HT1080 (cell line): Measurements from ENCODE around the gene ANXA9. TPM values are rescaled to one million over a fixed set of nuclear protein-coding genes. Genes with fewer than 3 reads are reported as not detected.
A peak's percentile ranks its signal among the peaks of the same experiment; 100 is the strongest.

Source experiments
- DNase-seq: peaks from one replicate; pipeline ENCODE4 v3.0.0-alpha.2; 2015; ENCODE audit warnings: low read depth
- polyA plus RNA-seq, 2 experiments: library from polyadenylated mRNA; depleted of rRNA; stranded (reverse); fragments of >200 nt; gene quantifications; 2 replicates each; pipeline ENCODE4 v1.2.3, GENCODE V29; 2015
- total RNA-seq: library from RNA; depleted of rRNA; stranded (reverse); fragments of >200 nt; shearing (Covaris generic); gene quantifications from 2 replicates; pipeline ENCODE4 v1.2.3, GENCODE V29; 2014; rRNA removed

The ANXA9 gene, protein sequence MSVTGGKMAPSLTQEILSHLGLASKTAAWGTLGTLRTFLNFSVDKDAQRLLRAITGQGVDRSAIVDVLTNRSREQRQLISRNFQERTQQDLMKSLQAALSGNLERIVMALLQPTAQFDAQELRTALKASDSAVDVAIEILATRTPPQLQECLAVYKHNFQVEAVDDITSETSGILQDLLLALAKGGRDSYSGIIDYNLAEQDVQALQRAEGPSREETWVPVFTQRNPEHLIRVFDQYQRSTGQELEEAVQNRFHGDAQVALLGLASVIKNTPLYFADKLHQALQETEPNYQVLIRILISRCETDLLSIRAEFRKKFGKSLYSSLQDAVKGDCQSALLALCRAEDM
- total RNA-seq, result 0.55 and 0.63 TPM in 2 replicates
- 0.40 and 0.52 TPM in 2 replicates for polyA plus RNA-seq (2015; cell fraction: cytosol; rRNA removed)
- polyA plus RNA-seq (2015; cell fraction: nucleus; rRNA removed), result 1.3 and 1.4 TPM in 2 replicates

DNA sequence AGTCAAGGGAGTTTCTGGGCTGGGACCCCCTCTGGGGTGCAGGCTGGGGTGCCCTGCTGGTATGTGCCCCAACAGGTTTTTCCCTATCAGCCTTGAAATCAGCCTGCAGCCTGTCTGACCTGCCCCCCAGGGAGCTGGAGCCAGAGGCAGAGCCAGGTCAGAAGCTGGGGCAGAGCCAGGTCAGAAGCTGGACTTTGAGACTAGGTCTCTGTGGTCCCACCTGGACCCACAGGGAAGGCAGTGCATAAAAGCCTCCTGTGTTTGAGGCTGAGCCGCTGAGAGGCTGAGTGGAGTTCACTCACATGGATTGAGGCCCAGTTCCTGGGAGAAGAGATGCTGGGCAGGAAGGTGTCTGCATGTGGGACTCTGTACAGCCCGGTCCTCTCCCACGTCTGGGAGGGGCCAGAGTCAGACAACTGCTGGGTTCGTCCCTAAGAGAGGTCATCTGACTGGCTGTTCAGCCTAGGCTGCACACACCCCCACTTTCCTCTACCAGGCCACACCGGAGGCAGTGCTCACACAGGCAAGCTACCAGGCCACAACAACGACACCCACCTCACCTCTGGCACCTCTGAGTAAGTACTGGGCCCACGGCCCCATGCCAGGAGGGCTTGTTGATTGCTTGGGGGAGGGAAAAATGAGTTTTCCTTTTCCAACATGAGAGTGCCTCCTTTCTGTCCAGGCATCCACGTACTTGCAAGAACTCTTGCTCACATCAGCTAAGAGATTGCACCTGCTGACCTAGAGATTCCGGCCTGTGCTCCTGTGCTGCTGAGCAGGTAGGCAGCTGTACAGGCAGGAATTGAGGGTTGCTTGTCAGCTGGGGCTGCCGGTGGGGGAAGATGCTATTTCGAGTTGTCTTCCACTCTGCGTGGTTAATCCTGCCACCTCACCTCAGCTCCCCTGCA lies at the start of gene ANXA9:
Gene ANXA9, plus strand, starts transcription at position 488 of the 908 bp plus-strand sequence. CDS start 814 bp downstream, outside the sequence.
- DNase-seq, result peak; percentile 31

DNA sequence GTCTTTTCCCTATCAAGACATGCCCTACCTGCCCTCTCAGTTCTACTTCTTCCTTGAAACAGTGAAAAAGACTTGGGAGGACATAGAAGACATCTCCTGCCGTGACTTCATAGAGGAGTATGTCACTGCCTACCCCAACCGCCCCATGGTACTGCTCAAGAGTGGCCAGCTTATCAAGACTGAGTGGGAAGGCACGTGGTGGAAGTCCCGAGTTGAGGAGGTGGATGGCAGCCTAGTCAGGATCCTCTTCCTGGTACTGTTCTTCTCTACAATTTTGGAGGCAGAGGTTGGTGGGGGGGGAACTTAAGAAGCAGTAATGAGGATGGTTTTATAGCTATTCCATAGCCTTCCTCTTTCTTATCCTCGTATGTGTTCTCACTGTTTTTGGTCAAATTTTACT lies 37.2 kb upstream of the ANXA9 start:
- no peak for DNase-seq

DNA sequence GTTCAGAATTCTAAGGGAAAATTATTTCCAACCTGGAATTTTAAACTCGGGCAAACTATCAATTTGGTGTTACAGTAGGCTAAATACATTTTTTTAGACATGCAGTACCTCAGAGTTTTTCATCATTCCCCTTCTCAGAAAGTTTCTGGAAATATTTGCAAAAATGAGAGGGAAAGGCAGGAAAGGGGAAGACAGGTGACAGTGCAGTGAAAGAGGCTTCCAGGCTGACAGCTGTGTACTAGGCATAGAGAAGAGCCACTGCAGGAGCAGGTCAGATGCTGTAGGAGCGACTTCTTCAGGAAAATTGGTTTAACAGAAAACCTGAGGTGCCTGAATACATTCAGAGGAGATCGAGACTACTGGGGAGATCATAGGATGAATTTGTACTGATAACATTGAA lies 27.4 kb upstream of the ANXA9 start:
- DNase-seq, result no peak

DNA sequence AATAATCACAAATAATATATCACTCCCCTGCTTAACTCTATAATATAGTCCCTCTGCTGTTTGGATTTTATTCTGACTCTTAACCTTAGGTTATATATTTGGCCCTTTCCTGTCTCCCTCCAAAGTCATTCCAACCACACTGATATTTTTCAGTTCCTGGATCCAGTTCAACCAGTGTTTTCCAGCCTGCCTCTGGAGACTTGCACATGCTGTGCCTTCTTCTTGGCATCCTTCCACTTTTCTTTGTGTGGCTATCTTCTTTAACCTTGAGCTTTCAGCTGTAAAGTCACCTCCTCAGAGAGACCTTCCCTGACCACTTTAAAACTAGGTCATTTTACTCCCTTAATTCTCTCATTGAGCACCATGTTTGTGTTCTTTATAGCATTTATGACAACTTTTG lies 26.8 kb upstream of the ANXA9 start:
- no peak for DNase-seq

DNA sequence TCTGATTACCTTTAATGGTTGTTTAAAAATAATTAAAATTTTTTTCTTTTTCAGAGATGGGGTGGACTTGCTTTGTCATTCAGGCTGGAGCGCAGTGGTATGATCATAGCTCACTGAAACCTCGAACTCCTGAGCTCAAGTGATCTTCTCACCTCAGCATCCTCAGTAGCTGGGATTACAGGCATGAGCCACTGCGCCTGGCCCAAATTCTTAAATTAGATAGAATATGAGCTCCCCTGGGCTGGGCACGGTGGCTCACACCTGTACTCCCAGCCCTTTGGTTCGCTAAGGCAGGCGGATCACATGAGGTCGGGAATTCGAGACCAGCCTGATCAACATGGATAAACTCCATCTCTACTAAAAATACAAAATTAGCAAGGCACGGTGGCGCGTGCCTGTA lies 24.4 kb upstream of the ANXA9 start:
- DNase-seq, result no peak

DNA sequence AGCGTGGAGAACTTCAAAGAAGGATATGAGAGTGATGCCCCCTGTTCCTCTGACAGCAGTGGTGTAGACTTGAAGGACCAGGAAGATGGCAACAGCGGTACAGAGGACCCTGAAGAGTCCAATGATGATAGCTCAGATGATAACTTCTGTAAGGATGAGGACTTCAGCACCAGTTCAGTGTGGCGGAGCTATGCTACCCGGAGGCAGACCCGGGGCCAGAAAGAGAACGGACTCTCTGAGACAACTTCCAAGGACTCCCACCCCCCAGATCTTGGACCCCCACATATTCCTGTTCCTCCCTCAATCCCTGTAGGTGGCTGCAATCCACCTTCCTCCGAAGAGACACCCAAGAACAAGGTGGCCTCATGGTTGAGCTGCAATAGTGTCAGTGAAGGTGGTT lies 21.4 kb upstream of the ANXA9 start:
- DNase-seq, result no peak

DNA sequence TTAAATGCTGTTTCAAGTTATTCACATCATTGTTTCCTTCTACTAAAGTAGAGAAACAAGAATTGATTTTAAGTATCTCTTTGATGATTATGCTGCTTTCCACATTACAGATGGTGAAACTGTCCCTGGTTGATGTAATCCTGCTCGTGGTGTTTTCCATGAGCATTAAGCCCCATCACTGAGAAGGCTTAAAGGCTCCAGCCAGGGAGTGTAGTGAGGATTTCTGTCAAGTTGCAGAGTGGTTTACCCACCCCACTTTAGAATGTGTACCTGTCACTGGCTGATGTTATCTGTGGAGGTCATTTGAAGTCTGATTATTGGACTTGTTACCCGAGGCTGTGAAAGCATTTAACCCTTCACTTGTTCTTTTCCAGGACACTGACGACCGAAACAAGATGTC lies 20.3 kb upstream of the ANXA9 start:
- DNase-seq, result no peak

DNA sequence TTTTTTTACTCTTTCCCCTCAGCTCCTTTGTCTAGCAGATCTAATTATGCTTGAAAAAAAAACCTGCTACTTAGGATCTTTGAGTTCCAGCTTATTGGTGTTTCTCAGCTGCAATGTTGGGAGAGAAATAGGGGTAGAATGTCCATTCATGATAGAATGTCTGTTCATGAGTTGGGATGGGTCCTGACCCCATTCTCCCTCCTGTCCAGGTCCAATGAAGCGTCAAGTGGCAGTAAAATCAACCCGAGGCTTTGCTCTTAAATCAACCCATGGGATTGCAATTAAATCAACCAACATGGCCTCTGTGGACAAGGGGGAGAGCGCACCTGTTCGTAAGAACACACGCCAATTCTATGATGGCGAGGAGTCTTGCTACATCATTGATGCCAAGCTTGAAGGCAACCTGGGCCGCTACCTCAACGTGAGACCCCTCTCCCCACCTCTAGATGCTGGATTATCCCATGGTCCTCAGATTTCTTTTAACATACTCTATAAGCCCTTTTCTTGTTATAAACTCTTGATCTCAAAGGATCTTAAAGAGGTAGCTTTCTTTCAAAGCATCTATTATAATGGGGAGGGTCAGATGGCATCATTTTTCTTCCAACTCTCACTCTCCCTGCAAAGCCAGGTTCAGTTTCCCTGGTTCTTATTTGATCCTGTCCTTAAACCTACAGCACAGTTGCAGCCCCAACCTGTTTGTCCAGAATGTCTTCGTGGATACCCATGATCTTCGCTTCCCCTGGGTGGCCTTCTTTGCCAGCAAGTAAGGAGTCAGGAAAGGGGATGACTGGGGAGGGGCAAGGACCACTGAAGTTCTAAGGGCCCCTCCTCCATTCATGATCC lies 18.6 kb upstream of the ANXA9 start:
- DNase-seq, result no peak

DNA sequence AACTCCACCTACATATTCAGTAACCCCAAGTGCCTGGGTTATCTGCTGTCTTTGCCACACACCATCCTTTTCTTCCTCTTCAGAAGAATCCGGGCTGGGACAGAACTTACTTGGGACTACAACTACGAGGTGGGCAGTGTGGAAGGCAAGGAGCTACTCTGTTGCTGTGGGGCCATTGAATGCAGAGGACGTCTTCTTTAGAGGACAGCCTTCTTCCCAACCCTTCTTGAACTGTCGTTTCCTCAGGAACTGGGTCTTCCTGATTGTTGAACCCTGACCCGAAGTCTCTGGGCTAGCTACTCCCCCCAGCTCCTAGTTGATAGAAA lies 18.0 kb upstream of the ANXA9 start:
- no peak for DNase-seq

DNA sequence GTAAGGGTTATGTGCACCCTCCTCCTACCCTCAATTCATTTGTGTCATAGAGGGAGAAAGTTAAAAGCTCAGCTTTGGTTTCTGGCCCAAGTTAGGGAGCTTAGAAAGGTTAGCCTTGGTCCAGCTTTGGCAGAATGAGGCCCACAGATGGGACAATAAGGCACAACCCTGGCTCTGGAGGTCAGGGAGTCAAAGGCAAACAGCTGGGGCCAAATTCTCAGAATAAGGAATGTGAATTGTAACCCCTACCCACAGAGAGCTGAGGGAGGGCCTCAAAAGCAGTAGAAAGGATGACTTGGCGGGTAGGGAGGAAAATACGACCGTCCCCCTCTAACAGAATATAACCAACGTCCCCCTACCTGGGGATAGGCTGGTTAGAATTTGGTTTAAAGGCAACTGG lies 16.5 kb upstream of the ANXA9 start:
- DNase-seq, result no peak

DNA sequence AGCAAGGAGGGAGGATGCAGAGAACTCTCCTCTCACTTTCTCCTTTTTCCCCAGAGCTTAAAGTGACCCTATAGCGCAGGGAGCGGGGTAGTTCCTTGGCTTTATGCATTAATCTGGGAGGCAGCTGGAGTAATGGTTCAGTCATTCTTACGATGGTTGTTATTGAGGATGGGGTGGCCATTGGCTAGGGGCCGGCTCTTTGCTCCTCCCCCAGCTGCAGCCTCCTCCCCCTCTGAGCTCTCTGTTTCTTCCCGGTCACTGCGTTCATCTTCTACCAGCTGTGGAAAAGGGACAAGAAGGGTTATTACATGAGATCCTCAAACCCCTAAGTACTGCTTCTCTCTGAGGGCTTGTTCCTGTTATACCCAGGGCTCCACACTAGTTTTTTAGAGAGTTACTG lies 16.1 kb upstream of the ANXA9 start:
- DNase-seq, result no peak

DNA sequence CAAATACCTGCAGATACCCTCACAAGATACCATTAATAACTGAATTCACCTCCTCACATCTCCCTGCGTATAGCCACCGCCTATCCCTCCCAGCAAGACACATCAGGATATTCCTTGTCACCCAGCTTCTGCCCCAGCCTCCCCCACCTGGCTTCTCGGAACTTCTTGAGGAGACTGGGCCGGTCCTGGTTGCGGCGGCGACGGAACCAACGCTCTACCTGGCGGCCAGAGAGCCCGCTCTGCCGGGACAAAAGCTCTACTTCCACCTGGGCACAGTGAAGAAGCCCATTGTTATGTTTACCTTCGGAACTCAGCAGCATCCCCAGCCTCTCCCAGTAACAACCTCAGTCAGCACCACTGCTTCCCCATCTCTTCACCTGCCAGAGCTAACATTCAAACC lies 14.2 kb upstream of the ANXA9 start:
- DNase-seq, result no peak

DNA sequence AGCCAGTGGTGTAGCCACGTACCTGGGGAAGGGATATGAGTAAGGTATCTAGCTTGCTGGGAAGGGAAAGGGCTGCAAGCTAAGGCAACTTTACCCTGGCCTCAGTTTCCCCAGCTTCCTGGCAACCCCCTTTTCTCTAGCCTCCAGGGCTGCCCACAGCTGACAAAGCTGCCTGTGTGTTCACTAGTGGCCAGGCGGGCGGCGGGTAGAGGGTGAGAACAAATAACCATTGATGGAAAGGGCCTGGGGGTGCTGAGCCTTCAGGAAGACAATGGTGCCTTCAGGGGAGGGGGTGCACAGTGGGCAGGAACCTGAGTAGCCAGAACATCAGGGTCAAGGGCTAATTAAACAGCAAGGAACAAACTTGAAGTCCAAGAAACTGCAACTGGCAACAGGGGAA lies 13.6 kb upstream of the ANXA9 start:
- DNase-seq, result no peak

DNA sequence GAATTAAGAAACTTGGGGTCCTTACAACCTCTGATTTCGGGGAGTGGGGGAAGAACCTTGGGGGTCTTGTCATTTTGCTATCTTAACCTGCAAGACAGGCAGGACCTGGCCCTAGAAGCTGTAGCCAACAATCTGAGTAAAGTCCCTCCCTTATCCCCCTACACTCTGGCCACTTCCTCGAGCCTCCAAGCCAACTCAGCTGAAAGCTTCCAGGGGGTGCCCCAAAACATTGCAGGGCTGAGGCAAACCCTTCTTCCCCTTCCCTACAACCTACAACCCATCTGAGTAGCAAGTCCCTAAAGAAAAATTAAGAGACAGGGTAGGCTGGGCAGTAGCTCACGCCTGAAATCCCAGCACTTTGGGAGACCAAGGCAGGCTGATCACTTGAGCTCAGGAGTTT lies 12.5 kb upstream of the ANXA9 start:
- DNase-seq, result no peak

DNA sequence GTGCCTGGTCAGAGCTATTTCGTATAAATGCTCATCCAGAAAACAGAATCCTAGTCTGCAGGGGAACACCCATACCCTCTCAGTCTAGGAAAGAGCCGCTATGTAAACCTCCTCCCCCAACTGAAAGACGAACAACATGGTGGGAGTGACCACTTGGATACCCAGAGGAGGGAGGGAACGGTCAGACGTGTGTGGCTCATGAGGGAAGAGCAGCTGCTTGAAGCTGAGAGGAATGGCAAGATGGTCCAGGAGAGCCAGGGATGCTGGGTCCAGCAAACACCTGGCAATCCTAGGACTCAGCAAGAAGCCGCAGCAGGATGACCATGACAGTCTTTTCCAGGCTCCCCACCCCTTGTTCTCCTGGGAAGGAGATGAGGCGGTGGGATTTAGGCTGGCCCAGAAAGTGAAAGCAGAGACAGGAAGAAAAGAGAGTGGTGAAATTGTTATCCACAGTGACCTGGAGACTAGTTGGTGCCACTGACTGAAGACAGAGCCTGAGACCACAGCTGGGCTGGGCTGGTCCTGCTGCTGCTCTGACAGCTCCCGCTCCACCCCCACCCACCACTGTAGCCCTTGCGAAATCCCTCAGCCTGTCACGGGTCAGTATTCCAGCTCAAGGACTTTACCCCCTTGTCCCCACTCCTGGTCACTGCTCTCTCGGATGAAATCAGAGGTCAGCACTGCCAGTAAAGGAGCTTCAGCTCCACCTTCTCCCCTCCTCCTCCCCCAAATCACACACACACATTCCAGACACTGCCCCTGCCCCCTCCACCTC lies 11.1 kb upstream of the ANXA9 start:
- no peak for DNase-seq

DNA sequence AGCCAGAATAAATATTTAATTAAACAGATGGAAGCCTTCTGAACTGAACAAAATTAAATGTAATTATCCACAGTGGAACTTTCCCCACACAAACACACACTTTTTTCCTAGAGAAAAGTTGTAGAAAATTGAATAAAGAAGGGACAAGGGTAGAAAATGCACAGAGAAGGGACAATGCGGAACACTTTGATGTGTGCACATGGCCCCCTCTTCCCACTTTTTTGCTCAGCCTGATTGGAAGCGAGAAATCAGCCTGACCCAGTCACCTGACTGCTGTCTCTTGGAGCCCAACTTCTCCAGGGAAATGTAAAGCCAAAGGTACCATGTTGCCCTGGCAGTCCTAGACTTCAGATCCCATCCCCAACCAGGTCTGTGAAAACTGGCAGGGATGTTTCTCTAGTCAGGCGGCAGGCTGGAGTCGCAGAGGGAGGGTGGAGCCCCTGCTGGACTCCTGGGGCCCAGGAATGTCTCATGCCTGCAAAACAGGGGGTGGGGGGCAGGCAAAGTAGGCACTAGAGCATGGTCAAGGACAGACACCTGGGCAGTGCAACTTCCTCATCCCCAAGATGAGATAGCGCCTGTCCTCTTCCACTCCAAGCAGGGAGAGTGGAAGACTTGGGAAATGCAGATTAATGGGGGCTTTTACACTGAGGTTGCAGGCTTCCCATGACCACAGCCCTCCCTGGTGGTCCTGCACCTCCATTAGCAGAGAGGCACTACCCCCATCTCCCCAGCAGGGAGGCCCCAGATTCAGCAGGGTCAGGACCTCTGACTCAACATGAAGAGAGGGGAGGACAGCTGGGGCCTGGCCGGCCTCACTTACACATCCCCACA lies 10.3 kb upstream of the ANXA9 start:
- DNase-seq, result no peak

DNA sequence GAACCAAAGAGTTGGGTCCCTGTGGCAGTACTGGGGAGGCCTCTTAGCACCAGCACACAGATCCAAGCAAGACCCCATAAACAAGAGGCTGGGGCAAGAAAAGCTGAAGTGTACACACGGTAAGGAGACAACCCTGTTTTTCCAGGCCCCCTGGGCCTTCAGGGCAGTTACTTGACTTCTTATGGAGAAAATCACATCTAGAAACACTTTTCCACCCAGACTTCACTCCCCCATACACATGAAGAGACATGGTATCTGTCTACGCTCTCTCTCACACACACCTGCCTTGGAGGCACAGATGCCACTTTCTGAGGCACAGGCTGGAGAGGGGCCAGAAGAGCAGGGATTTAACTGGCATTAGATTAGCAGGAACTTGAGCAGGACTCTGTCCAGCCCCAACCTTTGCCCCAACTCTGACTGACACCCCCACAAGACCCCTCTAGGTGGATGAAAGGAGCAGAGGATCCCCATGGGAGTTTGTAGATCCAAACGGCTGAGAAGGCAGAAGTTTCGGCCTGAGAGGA lies 9.6 kb upstream of the ANXA9 start:
- DNase-seq, result no peak

DNA sequence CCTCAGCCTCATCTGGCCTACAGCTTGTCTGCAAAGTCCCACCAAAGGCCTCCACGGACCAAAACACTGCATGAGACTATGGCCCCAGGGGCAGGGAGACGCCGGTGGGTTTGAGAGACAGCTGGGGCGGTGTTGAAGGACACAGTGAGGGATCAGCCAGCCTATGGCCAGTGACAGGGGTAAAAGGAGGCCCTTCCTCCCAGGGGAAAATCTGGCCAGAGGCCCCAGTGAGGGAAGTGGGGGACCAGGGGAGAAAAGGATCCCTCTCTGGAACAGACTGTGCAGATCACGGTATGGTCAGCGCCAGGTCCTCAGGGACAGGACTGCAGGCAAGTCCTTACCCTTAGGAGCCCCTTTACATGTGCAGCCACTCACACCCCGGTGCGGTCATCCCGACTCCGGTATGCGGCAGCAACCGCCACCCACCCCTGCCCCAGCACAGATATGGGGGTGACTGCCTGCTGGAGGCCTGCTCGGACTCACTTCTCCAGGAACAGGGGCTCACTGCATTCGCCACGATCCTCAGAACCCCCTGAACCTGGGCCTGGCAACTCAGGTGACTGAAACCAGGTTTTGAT lies 8.7 kb upstream of the ANXA9 start:
- DNase-seq, result no peak

DNA sequence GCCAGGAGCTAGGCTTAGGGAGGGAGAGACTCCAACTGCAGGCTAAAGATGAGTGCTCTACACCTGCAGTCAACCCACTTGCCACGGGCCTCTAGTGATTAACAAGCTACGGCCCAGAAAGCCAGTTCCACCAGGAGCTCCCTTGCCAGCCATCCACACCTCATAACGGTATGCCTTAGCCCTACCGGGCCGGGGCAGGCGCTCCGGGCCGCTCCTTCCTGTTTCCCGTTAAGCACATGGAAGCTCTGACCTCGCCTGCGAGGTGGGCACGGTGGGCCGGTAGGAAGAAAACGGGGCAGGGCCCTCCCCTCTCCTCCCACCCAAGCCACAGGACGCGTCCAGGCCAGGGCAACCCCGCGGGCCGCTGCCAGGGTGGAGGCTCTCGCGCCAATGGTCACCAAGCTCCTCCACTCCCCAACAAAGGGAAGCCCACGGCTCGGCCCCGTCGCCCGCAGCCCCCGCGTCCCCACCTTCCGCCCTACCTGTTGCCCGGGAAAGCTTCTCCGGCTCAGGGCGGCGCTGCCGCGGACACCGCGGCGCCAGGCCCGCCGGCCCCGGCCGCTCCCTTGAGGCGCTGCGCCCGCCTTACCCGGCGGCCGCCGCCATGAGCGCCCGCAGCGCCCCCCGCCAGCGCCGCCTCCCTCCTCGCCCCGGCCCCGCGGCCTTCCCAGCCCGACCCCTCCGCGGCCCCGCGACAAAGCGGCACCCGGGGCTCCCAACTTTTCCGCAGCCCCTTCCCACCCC lies 8.1 kb upstream of the ANXA9 start:
- DNase-seq, result no peak
